HepG2 (cell line): ENCODE results near the gene POLR1E. TPM values are rescaled to one million over a fixed set of nuclear protein-coding genes. Genes with fewer than 3 reads are reported as not detected.
"Not testable (repeated sequence)": the region's sequence is repeated elsewhere in the genome, so short reads cannot be mapped to it uniquely, and the experiment has no call there.

Experiments used
- ATAC-seq: fragments of 200-7000 bp; cut with Tn5 transposase; 3 replicates; pipeline ENCODE4 v1.9.1; 2020; ENCODE audit warnings: mild to moderate bottlenecking, moderate library complexity
- BruUV-seq: library from RNA; stranded (reverse); fragments of 400-500 nt; replicated peaks from 2 replicates; lab custom pipeline; 2021; lab: Mats Ljungman, UMichigan
- CTCF ChIA-PET: fragments of 300-600 bp; formaldehyde crosslinking; extraction: SDS; loops from one replicate; lab custom pipeline; 2021; ENCODE audit warnings: low total read pairs, inconsistent platforms, low intra/inter-chr PET ratio; lab: Yijun Ruan, JAX
- POLR2A ChIA-PET: fragments of 350-600 bp; sonication (Branson Sonifier 250); formaldehyde crosslinking; loops from one replicate; lab custom pipeline; 2020; ENCODE audit warnings: antibody characterized with exemption, inconsistent platforms; lab: Yijun Ruan, JAX
- DNase-seq: peaks from one replicate; pipeline ENCODE4 v3.0.0-alpha.2; 2015; ENCODE audit warnings: low spot score
- FAIRE-seq: peaks from 3 replicates; lab custom pipeline; 2011; peaks lifted over from hg19 to GRCh38; lab: Jason Lieb, UNC
- H2AFZ ChIP-seq: one replicate; pipeline ENCODE4 v1.6.1; 2011; ENCODE audit warnings: low read length, inconsistent platforms
- H3K27ac ChIP-seq: fragments of 300-600 bp; 3 replicates; pipeline ENCODE4 v1.8.0; 2011; ENCODE audit warnings: mixed run types, mild to moderate bottlenecking, mixed read lengths, low read length, inconsistent platforms; ENCODE audit not compliant: insufficient read depth; ENCODE audit errors: extremely low read length
- H3K27me3 ChIP-seq, 2 experiments: fragments of 200-600 bp in 1 of 2; 2 replicates in 1 of 2; 3 replicates in 1 of 2; pipeline versions ENCODE4 v1.6.0 to v1.8.0; 2011; ENCODE audit warnings: low read length in 2 of 2, mild to moderate bottlenecking in 2 of 2, moderate library complexity in 2 of 2, inconsistent platforms in 1 of 2; ENCODE audit not compliant: insufficient read depth in 2 of 2, control insufficient read depth in 1 of 2
- H3K36me3 ChIP-seq, 2 experiments: fragments of 200-600 bp in 1 of 2; replicated peaks in 1 of 2; 2 replicates in 1 of 2; 3 replicates in 1 of 2; pipeline versions ENCODE4 v1.5.1 to v1.8.0; 2011; ENCODE audit warnings: low read length in 2 of 2, inconsistent platforms in 1 of 2; ENCODE audit not compliant: insufficient read depth in 2 of 2, control insufficient read depth in 1 of 2
- H3K4me1 ChIP-seq: 2 replicates; pipeline ENCODE4 v1.5.1; 2012; ENCODE audit warnings: low read length, inconsistent platforms; ENCODE audit not compliant: insufficient read depth
- H3K4me2 ChIP-seq: 2 replicates; pipeline ENCODE4 v1.6.0; 2011; ENCODE audit warnings: low read depth, low read length, inconsistent platforms
- H3K4me3 ChIP-seq, 3 experiments: fragments of 200-600 bp in 1 of 3; sonication (generic), shearing (Covaris generic) in 1 of 3; replicated peaks in 1 of 3; 2 replicates each; pipeline ENCODE4 v1.5.1; 2011 to 2016; ENCODE audit warnings: low read length in 3 of 3, inconsistent platforms in 2 of 3, low read depth in 2 of 3, mild to moderate bottlenecking in 2 of 3, control low read depth in 1 of 3, mixed read lengths in 1 of 3; ENCODE audit not compliant: insufficient read depth in 1 of 3
- H3K79me2 ChIP-seq: one replicate; pipeline ENCODE4 v1.6.1; 2011; ENCODE audit warnings: low read length, inconsistent platforms; ENCODE audit not compliant: insufficient read depth
- H3K9ac ChIP-seq: 2 replicates; pipeline ENCODE4 v1.6.0; 2011; ENCODE audit warnings: mild to moderate bottlenecking, low read depth, low read length, inconsistent platforms; ENCODE audit not compliant: insufficient read depth
- H3K9me3 ChIP-seq: 2 replicates; pipeline ENCODE4 v1.5.1; 2012; ENCODE audit warnings: mild to moderate bottlenecking, low read length
- H4K20me1 ChIP-seq: 2 replicates; pipeline ENCODE4 v1.6.0; 2011; ENCODE audit warnings: inconsistent platforms, mild to moderate bottlenecking, low read length, moderate library complexity; ENCODE audit not compliant: insufficient read depth
- WGBS: methylation state at CpG from one replicate; pipeline ENCODE4 v1.1.6; 2017; ENCODE audit warnings: low lambda C conversion rate; 5-methylcytosine and 5-hydroxymethylcytosine counted together
- in situ Hi-C: cut with HindIII; loops from 2 replicates; pipeline ENCODE4 v1.10.0; 2017; ENCODE audit warnings: low pct_unique_long_range_greater_than_20kb; ENCODE audit not compliant: extremely low pct_ligation_motif_present
- intact Hi-C: fragments of 100-400 bp; cut with micrococcal nuclease; formaldehyde crosslinking; loops from one replicate; pipeline ENCODE4 v1.10.0; 2022; ENCODE audit not compliant: unreplicated experiment
- polyA plus RNA-seq, 8 experiments: library from polyadenylated mRNA; depleted of rRNA in 3 of 8; stranded (reverse) in 7 of 8; unstranded in 1 of 8; fragments of >200 nt; fragmentation: Illumina TruSeq in 4 of 8; extraction: Trizol in 4 of 8; gene quantifications; 2 replicates each; pipeline versions ENCODE4 v1.2.1 to v1.2.3, GENCODE V29; 2011 to 2016; ENCODE audit warnings: low read depth in 4 of 8, missing spikeins in 1 of 8, mixed read lengths in 1 of 8; ENCODE audit not compliant: insufficient read depth in 1 of 8
- total RNA-seq, 5 experiments: library from RNA; depleted of rRNA; stranded (reverse); fragments of >200 nt; fragmentation: Illumina TruSeq; extraction: Trizol; gene quantifications; 2 replicates each; pipeline ENCODE4 v1.2.3, GENCODE V29; 2016; ENCODE audit warnings: low read depth in 1 of 5
- TF ChIP-seq, protein P1 (sequence below): sonication (generic); formaldehyde crosslinking; IDR thresholded peaks from 2 replicates; pipeline ENCODE4 v1.4.0; 2020; ENCODE audit warnings: mild to moderate bottlenecking, low read depth, missing genetic modification reagents
- TF ChIP-seq, protein P2 (sequence below), 2 experiments: IDR thresholded peaks; 2 replicates each; pipeline ENCODE4 v1.6.1; 2011 to 2012; ENCODE audit warnings: low read length in 2 of 2, borderline replicate concordance in 1 of 2, low read depth in 1 of 2, mild to moderate bottlenecking in 1 of 2, moderate library complexity in 1 of 2

Gene POLR1E
- total and polyA plus RNA-seq, 2 of the 13 experiments (the other 11 are each of a cell fraction or from before 2014, with no cell fraction given), result 23.0 to 37.8 TPM

DNA sequence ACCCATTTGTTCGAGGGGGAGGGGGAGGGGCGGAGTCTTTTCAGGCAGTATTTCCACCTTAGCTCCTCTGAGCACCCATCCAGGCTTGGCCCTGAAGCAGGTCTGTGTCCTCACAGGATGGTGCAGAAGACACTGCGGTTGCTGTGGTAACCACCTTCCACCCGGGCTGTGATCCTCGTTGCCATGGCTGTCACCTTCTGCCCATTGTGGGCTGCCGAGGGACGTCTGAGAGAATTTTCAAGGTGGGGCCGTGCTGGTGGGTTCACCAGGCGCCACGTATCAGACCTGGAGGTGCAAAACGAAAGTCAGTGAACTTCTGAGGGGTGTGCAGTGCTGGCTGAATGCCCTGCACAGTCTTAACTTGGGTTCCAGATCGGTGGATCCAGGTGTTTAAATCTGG is 26.7 kb downstream of the POLR1E start (continued):
- TF ChIP-seq, protein P1, sequence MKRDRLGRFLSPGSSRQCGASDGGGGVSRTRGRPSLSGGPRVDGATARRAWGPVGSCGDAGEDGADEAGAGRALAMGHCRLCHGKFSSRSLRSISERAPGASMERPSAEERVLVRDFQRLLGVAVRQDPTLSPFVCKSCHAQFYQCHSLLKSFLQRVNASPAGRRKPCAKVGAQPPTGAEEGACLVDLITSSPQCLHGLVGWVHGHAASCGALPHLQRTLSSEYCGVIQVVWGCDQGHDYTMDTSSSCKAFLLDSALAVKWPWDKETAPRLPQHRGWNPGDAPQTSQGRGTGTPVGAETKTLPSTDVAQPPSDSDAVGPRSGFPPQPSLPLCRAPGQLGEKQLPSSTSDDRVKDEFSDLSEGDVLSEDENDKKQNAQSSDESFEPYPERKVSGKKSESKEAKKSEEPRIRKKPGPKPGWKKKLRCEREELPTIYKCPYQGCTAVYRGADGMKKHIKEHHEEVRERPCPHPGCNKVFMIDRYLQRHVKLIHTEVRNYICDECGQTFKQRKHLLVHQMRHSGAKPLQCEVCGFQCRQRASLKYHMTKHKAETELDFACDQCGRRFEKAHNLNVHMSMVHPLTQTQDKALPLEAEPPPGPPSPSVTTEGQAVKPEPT, result no peak
- TF ChIP-seq, protein P2, sequence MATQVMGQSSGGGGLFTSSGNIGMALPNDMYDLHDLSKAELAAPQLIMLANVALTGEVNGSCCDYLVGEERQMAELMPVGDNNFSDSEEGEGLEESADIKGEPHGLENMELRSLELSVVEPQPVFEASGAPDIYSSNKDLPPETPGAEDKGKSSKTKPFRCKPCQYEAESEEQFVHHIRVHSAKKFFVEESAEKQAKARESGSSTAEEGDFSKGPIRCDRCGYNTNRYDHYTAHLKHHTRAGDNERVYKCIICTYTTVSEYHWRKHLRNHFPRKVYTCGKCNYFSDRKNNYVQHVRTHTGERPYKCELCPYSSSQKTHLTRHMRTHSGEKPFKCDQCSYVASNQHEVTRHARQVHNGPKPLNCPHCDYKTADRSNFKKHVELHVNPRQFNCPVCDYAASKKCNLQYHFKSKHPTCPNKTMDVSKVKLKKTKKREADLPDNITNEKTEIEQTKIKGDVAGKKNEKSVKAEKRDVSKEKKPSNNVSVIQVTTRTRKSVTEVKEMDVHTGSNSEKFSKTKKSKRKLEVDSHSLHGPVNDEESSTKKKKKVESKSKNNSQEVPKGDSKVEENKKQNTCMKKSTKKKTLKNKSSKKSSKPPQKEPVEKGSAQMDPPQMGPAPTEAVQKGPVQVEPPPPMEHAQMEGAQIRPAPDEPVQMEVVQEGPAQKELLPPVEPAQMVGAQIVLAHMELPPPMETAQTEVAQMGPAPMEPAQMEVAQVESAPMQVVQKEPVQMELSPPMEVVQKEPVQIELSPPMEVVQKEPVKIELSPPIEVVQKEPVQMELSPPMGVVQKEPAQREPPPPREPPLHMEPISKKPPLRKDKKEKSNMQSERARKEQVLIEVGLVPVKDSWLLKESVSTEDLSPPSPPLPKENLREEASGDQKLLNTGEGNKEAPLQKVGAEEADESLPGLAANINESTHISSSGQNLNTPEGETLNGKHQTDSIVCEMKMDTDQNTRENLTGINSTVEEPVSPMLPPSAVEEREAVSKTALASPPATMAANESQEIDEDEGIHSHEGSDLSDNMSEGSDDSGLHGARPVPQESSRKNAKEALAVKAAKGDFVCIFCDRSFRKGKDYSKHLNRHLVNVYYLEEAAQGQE (IDR thresholded peaks at IDR 0.05; ENCODE audit: borderline replicate concordance in 1 of 2, low read depth in 1 of 2, low read length in 2 of 2), result no peak

DNA sequence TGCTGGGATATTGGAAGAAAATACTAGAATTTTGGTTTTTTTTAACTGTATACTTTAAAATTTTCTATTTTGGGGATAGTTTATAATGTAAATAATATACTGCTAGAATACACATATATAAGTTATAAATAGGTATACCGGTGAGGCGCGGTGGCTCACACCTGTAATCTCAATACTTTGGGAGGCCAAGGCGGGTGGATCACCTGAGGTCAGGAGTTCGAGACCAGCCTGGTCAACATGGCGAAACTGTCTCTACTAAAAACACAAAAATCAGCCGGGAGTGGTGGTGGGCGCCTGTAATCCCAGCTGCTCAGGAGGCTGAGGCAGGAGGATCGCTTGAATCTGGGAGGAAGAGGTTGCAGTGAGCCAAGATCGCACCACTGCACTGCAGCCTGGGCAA is 28.7 kb downstream of the POLR1E start:
- H3K9ac ChIP-seq, intact Hi-C loops, POLR2A ChIA-PET, H3K79me2 ChIP-seq, H3K9me3 ChIP-seq, H3K4me2 ChIP-seq, FAIRE-seq, ATAC-seq, BruUV-seq, H3K27ac ChIP-seq, H3K27me3 ChIP-seq, CTCF ChIA-PET, H2AFZ ChIP-seq, H3K36me3 ChIP-seq, H4K20me1 ChIP-seq, H3K4me3 ChIP-seq, DNase-seq: not testable (repeated sequence)
- in situ Hi-C loops, result loop anchor here (10.0 kb wide), 1 partner anchor 60 kb away; the partner anchor contains the start of gene FBXO10
- peaks cover 18% of the 10 kb centered on the region for H3K4me1 ChIP-seq
- WGBS, result 94% methylated on average over 10 of the region's 10 CpGs
